COLO668 (cell line): Measurements from ENCODE around the gene ASCC1.
"Not testable (repeated sequence)": the region's sequence is repeated elsewhere in the genome, so short reads cannot be mapped to it uniquely, and the experiment has no call there.

Source experiments
- DNase-seq: peaks from one replicate; lab custom pipeline; 2025; ENCODE audit not compliant: unreplicated experiment; lab: John Stamatoyannopoulos, UW

Gene ASCC1

DNA sequence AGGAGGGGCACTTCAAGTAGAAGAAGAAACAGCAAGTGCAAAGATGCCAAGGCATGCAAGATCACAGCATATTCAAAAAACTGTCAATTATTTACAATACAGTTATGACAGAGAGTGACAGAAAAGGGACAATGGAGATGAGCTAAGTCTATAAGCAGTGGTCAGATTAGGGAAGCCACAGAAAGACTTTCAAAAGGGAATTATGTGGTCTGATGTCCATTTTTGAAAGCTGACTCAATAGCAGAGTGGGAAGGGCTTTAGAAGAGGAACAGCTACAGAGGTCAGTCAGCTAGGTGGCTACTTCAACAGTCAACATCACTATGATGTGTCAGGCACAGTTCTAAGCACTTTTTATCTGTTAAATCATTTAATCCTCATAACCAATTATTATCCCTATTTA lies 82.6 kb downstream of the ASCC1 start:
- DNase-seq: no peak

DNA sequence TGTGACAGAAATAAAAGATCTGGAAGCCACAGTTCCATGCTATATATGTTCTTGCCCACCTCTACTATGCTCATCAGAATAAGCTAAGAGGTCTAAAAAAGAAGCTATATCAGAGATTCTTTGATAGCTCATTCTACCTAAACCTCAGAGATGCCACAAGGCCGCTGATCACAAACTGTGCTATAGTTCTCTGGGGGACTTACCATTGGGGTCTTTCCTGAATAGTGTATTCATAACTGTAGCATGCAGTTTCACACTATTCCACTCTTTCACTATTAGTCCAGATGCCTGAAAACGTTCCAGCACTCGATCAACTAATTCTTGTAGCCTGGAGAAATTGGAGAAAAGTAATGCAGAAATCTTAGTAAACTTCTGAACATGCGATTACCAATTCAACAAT lies 83.2 kb downstream of the ASCC1 start:
- DNase-seq: no peak

DNA sequence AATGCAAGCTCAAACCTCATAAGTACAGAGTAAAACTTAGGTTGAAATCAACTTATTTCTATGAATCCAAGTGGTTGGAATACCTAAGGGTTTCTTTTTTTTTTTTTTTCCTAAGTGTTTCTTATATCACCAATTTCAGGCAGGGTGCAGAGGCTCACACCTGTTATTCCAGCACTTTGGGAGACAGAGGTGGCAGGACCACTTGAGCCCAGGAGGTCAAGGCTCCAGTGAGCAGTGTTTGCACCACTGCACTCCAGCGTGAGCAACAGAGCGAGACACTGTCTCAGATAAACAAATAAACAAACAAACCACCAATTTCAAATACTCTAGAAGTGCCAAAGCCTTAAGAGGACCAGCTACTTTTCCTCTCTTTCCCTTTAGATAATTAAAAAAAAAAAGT lies 88.5 kb downstream of the ASCC1 start:
- DNase-seq: no peak

DNA sequence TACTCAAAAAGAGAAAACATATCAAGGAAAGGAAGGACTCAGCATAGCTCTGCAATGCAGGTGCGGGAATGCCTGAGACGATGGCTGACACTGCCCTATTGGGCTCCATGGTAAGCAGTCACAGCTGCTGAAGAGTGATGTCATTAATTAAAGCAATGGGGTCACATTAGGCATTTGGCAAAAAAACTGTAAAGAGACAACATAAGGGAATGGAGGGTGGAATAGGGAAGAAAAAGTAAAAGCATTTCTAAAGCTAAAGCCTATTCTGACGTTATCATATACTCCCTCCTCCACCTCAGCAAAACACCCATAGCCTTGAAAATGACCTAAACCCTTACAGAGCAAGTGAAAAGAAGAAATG lies 89.2 kb downstream of the ASCC1 start:
- DNase-seq: no peak

DNA sequence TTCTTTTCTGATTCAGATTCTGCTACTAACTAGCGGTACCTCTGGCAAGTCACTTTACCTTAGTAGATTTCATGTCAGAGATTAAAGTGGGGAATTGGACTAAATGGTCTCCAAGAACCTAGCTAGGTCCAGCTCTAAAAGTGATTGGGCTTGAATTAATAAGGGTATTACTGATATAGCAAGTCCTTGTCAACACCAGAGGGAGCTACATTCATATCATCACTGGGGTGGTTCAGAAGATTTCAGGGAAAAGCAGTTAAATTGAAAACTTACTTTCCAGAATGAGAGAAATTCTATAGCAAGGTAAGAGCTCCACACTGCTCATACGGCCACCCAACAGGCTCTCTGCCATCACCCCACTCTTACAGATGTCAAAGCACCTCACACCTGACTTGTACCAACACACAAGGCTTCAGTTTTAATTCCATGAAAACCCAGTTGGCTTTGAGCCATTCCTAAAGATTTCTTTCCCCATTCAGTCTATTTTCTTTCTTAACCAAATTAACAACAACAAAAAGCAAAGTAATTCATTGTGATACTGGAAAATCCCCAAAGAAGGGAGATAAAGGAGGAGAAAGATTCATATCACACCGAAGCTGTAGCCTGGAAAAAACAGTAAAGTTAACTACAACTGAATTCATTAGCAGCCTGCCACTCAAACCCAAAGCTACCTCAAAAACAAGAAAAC lies 89.7 kb downstream of the ASCC1 start:
- DNase-seq: no peak

DNA sequence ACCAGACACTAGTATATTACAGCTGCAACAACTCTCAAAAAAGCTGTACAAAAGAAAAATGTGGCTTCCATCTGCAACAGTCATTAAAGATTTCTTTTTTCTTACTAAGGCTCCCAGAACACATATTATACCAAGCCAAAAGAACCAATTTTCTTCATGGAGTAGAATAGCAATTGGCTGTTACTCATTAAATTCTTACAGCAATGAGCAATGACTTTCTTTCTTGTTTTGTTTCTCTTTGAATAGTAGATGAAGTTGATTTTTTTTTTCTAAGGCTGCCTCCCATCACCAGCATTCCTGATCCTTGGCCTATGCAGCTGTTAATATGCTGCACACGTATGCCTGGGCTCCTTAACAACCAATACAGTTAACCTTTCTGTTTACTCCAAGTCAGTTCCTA lies 91.1 kb downstream of the ASCC1 start:
- no peak for DNase-seq

DNA sequence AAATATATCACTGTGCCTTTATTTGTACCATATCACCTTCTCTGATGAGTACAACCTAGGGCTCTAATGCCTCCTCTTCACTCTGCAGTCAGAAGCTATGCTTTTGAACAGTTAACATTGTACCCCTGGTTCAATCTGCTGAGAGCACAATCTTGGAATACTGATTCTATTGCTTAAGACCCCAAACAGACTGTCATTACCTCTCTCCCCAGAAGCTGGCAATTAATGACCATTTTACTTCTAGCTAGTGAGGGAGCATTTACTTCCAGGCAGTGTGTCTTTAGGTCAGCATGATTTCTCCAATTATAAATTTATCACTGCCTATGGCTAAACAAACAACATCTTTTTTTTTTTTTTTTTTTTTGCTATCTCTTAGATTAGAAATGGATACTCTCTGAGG lies 91.7 kb downstream of the ASCC1 start:
- no peak for DNase-seq

DNA sequence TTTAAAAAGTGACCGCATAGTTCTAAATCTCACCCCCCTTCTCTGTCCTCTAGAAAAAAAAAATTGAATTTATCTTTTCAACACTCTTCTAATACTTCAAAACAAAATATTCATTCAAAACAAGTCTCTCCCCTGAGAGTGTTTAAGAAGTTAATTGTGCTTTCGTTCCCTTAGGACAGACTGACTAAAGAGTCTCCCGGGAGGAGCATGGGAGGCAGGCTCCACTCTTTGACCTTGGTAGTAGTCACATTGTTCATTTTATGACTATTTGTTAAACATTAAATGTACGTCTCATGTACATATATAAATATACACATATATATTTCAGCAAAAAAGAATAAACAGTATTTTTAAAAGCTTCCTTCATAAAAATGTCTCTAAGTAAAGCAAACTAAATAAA lies 92.5 kb downstream of the ASCC1 start:
- no peak for DNase-seq

DNA sequence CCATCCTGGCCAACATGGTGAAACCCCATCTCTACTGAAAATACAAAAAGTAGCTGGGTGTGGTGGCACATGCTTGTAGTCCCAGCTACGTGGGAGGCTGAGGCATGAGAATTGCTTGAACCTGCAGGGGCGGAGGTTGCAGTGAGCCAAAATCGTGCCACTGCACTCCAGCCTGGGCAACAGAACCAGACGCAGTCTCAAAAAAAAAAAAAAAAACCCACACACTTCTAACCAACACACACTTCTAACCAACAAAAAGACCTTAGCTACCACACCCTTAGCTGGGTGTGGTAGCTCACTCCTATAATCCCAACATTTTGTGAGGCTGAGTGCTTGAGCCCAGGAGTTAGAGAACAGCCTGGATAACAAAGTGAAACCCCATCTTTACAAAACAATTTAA lies 93.9 kb downstream of the ASCC1 start:
- DNase-seq: no peak

DNA sequence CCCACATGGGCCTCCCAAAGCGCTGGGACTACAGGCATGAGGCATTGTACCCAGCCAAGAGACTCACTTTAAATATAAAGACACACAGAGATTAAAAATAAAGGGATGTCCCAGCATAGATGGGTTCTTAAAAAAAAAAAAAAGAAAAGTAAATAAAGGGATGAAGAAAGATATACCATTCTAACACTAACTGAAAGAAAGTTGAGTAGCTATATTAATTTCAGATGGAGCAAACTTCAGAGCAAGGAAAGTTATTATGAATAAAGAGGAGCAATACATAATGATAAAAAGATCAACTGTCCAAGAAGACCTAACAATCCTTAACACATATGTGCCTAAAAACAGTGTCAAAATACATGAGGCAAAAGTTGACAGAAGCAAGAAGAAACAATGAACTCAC lies 94.7 kb downstream of the ASCC1 start:
- DNase-seq: no peak

DNA sequence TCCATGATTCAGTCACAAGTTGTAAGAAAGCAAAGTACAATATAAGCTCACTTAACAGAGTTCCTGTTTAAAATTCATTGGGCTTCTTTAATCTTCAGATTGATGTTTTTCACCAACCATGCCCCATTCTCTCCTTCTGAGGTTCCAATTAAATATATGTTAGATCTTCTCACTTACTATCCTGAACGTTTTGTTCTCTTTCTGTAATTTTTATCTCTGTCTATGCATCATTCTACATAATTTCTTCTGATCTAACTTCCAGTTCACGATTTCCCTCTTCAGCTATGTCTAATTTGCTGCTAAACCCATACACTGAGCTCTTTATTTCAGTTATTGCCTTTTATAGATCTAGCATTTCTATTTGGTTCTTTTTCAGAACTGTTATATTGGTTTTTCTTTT lies 99.7 kb downstream of the ASCC1 start:
- DNase-seq: no peak

DNA sequence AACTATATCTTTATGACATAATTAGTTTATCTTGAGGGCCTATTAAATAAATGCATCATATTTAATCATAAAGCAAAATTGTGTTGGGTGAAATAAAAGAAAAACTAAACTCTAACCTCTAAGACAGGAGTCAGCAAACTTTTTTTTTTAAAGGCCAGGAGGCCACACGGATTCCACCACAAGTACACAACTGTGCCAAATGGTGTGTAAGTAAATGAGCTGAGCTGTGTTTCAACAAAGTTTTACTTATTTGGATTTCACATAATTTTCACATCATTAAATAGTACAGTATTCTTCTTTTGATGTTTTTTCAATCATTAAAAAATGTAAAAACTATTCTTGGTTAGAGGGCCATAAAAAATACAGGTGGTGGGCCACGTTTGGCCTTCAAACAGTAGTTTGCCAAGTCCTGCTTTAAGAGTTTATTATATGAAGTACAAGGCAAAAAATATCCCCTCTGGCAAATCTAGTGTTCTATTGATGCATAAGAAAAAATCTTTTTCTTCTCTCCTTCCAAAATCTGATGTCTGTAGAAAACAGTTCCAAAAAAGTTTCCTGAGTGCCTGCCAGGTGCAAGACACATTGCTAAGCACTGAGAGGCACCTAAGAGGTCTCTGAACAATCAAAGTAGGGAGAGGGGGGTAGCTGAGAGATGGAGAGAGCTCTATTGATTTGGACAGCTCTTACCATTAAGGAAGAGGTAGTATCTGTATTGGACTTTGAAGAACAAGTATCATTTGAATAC lies 101.2 kb downstream of the ASCC1 start:
- DNase-seq: no peak

DNA sequence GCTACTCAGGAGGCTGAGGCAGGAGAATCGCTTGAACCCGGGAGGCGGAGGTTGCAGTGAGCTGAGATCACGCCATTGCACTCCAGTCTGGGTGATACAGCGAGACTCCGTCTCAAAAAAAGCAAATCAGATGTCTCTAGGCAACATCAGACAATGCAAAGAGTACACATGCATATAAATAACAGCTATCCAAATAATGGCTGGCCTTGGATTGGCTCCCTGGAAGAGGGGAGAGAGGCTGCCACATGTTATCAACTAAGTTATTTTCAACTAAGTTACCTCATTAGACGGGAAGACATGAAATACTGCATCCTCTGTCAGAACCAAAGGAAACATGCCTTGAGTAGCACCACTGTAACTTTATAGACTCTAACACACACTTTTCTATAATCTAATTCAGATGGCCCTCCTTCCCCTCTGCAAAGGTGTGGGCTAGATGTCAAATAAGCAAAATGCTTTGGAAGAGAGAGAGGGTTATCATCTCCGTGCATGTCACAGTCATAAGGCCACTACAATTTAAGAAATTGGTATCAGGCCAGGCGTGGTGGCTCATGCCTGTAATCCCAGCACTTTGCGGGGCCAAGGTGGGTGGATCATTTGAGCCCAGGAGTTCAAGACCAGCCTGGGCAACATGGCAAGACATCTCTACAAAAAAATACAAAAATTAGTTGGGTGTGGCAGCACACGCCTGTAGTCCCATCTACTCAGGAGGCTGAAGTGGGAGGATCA lies 105.2 kb downstream of the ASCC1 start:
- no peak for DNase-seq

DNA sequence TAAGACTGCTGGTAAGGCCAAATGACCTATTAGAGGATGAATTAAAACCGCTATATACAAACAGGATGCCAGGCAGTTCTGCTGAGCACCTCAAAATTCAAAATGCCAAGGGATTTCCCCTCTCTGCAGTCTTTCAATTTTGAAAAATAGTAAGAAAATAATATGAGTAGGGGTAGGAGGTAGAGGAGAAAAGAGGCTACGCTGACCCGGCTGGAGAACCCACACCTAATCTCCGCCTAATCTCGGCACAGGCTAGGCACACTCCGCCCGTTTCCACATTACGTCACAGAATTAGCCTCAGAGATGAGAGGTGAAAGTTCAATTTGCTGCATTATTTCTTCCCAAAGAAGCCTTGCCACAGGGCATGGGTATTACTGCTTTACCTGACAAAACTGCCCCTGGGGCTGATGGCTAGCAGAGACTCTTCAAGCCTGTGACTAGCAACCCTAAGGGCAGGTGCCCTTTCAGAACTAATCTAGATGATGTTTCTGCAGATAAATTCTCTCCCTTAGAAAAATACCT lies 106.4 kb downstream of the ASCC1 start:
- no peak for DNase-seq

DNA sequence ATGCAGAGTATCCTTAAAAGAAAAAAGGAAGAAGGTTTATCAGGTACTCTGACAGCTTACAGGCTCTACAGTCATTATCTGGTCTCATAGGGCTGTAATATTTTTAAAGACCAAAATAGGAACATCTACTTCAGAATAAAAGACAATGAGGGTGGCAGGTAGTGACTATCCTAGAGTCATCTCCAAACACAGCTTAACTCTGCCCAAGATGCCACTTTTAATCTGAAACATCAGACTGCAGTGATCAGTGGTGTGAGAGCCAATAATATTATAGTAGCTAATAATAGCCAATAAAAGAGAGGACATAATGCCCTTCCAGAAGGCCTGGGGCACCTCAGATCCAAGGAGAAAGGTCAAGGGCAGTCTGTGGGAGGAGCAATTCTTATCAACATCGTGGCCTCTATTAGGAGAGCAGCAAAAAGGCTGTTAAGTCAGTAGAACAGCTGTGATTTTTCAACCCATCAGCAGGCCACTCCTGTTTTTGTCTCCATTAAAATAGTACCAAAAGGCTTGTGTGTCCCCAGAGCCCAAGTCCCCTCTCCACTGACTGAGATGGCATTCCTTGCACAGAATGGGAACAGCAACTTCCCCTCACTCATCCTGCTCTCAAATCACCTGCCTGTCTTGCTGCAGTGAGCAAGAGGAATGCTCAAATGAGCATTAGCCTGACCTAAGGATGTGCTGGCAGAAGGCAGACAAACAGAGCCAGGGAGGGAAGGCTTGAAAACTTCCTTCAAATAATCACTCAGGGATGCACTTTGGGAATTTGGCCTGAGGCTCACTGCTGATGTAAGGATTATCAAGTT lies 107.0 kb downstream of the ASCC1 start:
- no peak for DNase-seq

DNA sequence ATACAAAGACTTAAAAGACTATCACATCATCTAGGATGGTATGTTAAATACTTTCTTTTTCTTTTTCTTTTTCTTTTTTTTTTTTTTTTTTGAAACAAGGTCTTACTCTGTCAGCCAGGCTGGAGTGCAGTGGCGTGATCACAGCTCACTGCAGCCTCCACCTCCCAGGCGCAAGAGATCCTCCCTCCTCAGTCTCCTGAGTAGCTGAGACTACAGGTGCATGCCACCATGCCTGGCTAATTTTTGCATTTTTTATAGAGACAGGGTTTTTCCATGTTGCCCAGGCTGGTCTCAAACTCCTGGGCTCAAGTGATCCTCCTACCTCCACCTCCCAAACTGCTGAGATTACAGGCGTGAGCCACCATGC lies 108.1 kb downstream of the ASCC1 start:
- not testable (repeated sequence) for DNase-seq

DNA sequence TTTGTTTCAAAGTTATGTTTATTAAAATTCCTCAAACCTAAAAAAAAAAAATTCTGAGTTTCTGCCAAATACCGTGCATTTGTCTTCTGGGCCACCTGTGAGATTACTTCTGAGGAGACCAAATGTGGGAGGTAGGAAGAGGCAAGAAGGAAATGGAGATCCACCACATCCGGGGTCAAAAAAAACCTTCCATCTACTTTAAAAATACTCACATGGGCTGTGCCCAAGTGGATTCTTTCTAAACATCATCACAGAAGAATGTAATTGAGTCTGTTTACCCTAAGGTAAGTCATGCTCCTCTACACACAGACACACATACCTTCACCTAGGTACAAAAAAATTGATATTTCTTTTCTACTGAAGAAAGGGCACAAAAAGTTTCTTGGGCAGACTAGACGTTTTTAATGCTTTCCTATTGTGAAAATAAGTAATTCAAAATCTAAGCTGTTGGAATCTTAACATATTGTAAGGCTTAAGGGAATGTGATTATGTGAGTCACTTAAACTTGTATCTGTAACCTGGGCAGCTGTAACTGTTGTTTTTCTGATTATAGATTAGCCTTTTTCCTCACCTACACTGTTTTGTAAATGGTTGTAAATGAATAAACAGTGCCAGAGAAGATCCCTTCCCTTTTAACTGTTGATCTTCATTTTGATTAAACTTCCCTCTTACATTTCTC lies 108.6 kb downstream of the ASCC1 start:
- DNase-seq: no peak

DNA sequence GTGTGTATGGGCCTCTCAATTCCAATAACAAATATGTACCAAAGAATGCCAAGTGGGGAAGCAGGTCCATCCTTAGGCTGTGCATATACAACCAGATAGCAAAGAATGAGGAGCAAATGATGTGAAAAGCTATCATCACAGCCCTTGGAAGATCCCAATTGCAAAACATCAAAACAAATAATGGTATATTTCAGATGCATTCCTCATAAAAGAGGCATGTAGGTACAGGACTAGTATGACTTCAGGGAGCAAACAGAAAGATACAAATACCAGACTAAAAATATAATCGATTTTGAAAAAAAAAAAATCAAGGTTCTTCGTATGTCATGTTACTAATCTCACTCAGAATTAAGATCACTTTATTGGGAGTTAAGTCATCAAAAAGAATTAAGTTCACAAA lies 109.2 kb downstream of the ASCC1 start:
- no peak for DNase-seq

DNA sequence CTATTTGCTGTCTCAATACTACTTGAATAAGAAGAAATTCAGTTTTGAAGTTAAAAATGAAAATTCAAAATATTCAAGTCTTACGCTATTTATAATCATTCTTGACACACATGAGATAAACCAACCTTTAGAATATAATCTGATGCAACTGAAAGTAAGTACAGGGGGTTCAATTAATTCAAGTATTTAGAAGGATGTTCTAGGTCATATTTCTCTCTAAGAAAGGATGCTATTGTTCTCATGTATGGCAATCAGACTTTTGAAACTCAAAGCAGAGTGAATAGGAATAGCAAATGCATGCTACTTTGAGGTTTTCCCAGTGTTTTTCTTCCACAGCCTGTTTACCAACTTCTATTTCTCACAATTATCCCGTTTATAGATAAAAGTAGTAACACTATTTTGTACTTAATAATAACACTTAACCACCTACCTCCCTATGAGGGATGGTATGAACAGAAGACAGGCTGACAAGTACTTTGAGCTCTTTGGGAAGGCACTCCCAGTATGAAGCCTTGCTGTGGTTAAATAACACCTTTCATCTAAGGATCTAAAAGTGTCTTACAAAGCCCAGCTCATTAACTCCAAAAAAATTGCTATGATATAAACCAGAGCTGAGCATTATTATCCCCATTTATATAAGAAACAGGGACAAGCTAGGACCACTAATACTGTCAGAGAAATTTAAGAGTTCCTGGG lies 109.8 kb downstream of the ASCC1 start:
- DNase-seq: no peak

DNA sequence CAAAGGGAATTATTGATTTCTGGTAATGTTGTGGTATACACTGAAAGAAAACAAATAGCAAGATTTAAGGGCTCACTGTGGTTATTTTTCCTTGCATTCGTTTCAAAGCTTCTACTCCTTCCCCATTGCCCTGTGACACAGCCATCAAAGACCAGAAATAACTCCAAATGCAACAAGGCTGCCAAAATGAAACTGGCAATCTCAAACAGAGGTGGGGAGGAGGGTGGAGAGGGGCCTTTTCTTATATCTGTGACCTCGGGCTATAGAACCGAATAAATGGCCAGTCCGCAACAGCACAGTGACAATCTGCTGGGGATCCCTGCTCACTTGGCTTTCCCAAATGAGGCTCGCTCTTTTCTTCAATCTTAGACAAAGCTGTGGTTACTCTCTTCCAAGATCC lies 110.4 kb downstream of the ASCC1 start:
- no peak for DNase-seq
